HG02981 (cell line): ENCODE data around the gene RANBP9.

Experiments used
- ATAC-seq: cut with Tn5 transposase; IDR thresholded peaks from one replicate; pipeline ENCODE4 v1.9.1; 2021; ENCODE audit warnings: mild to moderate bottlenecking, moderate library complexity; ENCODE audit not compliant: unreplicated experiment

RANBP9 gene

DNA sequence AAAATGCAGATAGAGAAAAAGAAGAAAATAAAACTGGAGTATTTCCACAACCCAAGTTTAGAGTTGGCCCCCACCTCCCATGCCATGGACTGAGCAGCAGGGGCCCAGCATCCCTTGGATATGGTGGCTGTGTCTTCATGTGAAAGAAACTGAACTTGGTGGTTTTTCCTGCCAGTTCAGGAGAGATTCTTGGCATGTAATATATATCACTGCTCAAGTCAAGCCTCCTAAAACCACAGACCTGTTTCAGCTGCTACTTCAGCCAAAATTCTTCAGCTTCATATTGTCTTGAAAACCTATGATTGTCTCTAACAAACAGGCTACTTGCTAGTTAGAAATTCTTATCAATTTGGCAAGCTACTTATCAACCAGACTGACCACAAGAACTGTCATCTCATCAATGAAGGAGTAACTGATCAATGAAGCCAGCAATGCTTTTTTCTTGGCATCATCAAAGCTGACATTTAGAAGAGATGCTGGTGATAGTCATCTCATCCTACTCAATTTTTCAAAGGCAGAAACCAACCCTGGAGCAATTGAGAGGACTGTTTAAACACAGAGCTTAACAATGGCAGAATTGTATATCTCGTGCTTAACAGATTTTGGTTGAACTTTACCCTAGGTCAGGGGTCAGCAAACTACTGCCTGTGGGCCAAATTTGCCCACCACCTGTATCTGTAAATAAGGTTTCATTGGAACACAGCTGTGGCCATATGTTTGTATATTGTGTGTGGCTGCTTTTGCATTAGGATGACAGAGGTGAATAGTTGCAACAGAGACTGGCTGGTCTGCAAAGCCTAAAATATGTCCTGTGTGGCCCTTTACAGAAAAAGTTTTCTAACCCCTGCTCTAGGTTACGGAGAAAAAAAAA, 106.9 kb downstream of the RANBP9 start:
- no peak for ATAC-seq

DNA sequence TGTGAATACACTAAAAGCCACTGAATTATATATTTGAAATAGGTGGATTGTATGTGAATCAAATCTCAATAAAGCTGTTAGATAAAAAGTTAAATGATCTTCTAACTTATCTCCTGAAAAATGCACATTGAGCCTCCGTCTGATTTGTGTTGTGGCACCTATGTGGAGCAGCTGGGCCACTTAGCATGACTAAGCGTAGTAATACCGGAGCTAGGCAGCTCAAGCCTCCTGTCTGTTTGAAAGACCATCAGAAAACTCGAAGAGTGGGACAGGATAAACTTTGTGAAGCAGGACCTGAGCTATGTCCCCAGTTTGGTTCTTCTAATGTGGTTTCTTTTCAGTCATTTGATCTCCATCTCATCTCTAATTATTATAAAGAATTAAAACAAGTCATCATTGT, 107.5 kb downstream of the RANBP9 start:
- ATAC-seq = no peak

DNA sequence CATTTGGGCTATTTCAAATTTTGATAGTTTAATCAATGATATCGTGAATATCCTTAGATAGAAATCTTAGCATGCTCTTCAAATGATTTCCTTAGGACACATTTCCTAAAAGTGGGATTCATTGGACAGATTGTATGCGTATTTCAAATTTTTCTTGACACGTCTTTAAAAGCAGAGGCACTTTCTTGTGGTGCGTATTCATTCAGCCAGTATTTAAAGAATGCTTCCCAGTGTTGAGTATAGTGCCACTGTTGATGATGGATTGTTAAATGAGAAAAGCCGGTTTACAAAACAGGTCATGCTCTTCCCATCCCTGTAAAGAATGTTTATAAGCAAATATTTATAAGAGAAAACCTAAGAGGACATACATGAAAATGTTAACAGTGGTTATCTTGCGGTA, 111.6 kb downstream of the RANBP9 start:
- no peak for ATAC-seq

DNA sequence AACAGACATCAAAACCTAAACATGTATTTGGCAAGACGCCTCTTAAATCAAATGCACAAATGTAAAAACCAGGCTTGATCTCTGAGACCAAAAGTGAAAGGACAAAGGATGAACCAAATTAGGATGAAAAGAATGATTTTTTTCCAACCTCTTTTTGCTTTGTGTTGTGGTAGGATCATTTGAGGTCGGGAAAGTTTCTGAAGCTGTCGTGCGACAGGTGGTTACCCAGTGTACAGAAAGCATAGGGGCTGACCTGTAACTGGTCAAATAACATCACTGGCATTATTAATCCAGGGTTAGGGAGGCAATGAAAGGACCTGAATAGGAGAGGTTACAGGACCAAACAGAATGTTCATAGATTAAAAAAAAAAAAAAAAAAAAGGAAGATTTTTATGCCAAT, 114.6 kb downstream of the RANBP9 start:
- ATAC-seq = no peak

DNA sequence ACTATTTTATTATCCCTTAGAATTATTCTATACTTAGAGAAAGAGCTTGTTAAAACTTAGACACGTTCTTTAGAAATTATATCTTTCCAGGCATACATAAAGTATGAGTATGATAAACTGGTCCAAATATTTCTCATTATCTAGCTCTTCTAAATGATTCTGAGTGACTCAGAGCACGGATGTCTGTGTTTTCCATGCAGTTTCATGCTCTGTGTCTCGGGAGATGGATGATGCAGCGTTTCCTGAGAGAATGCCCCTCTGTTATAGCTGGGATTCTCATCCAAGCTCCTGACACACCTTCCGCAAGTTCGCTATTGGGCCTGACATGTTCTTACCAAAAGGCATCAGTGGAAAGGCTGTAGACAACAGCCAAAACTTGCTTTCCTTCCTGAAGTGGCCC, 117.9 kb downstream of the RANBP9 start:
- ATAC-seq = no peak

DNA sequence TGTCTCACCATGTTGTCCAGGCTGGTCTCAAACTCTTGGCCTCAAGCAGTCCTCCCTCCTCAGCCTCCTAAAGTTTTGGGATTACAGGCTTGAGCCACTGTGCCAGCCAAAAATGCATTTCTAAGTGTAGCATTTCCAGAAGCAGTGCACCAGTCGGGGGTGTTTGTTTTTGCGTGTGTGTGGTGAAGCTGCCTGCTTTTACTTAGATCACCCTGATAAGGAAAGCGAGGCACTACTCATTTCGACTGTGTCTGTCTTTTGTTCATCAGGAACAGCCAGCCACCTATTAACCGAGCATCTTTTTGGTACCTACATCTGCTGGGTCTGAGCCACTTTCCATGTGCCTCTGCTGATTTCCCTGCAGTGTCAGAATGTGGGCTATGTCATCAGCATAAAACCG, 118.5 kb downstream of the RANBP9 start:
- ATAC-seq = no peak

DNA sequence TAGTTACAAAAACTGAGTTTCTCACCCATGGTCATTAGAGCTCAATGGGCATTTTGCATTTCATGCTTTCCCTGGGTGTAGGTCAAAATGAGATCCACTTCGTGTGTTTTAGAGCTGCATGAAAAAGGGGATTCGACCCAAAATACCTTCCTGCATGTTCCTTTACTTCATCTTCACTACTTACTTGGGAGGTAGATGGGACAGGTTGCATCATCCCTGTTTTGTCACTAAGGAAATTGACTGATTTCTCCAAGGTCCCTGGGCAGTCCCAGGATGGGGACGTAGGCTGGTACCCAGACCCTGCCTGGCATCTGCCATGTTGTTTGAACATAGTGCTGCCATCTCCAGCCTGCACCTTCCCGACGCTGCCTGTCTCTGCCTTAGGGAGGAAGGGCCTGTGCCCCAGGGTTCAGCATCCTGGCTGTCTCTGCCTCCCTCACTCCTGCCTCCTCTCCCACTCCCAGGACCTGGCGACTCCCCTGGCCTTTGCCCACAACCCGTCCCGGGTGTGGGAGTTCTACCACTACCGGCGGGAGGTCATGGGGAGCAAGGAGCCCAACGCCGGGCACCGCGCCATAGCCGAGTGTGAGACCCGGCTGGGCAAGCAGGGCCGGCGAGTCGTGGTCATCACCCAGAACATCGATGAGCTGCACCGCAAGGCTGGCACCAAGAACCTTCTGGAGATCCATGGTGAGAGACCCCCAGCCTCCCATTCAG, 120.3 kb downstream of the RANBP9 start:
- no peak for ATAC-seq

DNA sequence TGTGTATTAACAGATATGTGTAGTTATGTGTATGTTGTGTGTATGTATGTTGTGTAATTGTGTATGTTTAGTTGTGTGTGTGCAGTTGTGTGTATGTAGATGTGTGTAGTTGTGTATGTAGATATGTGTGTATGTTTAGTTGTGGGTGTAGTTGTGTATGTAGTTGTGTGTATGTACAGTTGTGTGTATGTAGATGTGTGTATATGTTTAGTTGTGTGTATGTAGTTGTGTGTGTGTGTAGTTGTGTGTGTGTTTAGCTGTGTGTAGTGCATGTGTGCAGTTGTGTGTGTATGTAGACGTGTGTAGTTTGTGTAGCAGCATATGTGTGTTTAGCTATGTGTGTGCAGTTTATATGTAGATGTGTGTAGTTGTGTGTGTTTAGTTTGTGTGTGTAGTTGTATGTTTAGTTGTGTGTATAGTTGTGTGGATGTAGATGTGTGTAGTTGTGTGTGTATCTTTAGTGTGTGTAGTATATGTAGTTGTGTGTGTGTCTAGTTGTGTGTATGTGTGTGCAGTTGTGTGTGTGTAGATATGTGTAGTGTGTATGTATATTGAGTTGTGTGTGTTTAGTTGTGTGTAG, 121.0 kb downstream of the RANBP9 start:
- no peak for ATAC-seq

DNA sequence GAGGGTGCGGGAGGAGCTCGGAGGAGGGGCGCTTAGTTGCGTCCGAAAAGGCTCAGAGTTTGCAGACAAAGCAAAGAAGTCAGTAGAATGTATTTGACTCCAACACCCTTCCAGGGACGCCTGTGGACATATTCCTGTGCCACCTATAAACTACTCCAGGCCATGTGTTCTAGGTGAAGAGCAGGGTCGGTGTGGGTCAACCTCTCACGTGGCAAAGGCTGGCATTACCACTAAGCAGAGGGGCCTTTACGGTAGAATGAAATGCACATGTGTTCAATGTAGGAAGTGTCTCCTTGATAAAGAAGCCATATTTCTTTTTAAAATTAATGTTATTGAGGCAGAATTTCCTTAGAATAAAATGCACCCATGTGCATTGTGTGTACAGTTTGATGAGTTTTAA, 121.8 kb downstream of the RANBP9 start:
- no peak for ATAC-seq

DNA sequence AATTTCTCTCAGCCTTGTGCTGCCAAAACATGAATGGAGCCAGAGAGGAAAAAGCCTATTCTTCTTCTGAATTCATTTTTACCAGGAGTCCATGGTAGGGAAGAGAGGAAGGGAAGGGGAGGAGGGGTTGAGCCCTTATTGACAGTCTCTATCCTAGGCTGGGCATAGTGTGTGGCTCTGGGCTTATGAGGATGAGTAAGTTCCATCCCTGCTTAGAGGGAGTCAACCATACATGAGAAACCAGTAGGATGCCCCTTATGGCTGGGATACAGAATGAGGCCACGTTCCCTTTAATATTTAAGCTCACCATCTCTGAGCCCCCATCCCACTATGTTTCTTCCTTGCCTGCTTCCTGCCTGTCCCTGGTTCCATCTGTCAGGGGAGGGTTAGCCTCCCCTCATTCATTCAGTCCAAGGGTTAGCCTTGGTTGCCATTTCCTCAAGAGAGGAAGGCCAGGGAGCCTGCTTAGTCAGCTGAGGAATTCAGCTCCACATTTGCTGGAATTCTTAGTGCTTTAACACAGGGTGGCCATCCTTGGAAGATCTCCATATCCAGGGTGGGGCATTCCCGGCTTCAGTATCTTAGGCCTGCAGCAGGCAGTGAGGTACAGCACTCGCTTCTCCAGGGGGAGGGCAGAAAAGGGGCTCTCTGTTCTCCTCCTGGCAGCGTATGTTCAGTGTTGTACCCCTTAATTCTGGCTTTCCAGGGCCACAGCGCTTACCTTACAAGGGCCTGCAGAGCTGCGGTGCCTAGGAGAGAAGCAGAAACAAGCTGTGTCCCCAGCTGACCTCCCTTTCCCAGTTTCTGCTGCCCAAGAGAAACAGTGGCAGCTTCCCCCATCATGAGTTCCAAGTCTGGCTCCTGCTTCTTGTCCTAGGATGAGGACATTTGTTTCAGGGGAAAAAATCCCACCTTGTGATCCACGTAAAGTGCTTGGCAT, 124.8 kb downstream of the RANBP9 start:
- ATAC-seq = no peak

DNA sequence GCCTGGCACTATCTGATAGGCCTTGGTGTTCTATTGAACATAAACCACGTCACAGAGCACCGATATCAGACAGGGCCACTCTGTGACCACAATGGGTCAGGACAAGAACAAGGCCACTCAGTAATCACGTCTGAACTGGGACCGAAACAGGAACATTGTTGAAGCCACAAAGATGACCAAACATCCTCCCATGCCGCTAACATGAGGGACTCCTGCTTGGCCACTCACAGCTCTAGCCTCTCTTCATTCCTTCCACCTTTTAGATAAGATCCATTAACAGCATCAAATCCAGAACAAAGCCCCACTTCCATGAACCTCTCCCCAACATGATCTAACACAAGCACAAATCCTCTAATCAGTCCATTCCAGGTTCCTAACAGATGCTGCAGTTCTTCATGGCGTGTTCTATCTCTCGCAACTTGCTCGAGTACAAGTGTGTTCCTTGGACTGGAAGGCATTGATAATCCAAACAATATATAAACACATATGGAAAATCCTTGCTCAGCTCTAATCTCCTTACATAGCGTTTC, 129.9 kb downstream of the RANBP9 start:
- ATAC-seq = no peak

DNA sequence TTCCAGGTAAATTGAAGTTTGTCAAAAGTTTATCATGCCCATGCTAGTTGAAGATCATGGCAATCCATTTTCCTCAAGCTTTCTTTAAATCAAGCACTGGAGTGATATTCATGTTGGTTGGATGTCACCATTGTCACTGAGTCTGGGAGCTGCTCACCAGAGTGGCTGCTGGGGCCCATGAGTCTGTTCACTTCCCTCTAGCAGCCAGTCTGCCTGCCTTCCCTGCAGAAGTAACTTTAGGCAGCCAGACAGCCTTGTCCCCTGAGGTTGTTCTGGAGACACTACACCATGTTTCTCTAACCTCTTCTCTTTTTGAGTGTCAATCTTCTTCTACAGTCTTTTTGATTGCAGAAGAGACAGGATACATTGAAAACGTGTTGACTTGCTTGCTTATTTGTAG, 131.7 kb downstream of the RANBP9 start:
- ATAC-seq = no peak

DNA sequence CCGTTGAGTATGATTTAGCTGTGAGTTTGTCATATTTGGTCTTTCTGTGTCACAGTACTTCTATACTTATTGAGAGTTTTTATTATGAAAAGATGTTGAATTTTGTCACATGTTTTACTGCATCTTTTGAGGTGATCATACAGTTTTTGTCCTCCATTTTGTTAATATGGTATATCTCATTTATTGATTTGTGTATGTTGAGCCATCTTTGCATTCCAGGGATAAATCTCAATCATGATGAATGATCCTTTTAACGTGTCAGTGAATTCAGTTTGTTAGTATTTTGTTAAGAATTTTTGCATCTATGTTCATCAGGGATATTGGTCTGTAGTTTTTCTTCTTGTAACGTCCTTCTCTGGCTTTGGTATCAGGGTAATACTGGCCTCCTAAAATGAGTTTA, 133.7 kb downstream of the RANBP9 start:
- no peak for ATAC-seq

DNA sequence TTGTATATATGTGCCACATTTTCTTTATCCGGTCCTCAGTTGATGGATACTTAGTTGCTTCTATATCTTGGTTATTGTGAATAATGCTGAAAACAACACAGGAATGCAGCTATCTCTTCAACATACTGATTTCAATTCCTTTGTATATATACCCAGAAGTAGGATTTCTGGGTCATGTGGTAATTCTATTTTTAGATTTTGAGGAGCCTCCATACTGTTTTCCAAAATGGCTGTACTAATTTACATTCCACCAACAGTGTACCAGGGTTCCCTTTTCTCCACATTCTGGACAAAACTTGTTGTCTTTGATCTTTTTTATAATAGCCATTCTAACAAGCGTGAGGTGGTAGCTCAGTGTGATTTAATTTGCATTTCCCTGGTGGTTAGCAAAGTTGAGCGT, 135.6 kb downstream of the RANBP9 start:
- no peak for ATAC-seq

DNA sequence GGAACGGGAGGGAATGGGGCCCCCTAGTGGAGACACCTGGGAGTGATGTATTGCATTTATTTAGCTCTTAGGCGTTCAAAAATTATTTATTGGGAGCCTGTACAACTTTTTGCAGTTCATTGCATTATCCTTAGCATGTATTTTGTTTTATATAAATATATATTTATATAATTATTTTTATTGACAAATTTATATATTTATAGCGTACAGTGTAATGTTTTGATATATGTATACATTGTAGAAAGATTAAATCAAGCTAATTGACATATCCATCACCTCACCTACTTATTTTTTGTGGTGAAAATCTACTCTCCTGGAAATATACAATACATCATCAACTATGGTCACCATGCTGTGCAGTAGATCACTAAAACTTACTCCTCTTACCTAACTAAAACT, 136.3 kb downstream of the RANBP9 start:
- no peak for ATAC-seq

DNA sequence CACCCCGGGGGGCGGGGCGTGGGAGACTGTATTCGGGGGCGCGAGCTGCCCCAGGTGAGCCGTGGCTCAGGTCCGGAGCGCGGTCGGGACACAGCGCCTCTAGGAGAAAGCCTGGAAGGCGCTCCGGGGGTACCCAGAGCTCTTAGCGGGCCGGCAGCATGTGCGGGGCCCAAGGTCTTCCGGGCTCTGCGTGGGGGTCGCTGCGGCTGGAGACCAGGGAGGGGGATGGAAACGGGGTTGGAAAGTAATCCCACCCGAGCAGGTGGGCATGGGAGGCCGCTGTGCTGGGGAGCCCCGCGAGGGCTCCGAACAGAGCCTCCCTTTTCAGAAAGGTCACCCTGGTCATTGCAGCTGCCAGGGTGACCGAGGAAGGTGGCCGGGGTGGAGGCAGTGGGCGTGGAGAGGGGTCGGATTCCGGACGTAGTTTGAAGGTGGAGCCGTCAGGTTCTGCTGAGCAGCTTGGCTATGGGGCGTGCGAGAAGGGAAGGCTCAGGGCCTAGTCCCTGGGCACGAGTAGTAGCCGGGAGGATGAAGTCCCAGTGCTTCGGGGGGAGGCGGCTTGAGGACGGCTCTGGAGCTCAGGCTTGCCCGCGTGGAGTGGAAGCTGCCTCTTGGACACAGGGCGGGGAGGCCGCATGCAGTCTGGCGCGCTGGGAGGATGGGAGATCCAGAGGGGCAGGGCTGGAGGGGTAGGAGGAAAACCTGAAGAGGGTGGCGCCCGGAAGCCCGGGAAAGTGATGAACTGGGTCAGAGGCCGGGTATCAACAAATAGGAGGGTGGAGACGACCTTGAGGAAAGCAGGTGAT, 136.9 kb downstream of the RANBP9 start, which contains the start of gene SIRT5:
SIRT5 (plus strand) TSS at position 31 of the 806 bp plus-strand sequence. CDS start 9,510 bp downstream, outside the sequence.
- ATAC-seq = peak; percentile 61

DNA sequence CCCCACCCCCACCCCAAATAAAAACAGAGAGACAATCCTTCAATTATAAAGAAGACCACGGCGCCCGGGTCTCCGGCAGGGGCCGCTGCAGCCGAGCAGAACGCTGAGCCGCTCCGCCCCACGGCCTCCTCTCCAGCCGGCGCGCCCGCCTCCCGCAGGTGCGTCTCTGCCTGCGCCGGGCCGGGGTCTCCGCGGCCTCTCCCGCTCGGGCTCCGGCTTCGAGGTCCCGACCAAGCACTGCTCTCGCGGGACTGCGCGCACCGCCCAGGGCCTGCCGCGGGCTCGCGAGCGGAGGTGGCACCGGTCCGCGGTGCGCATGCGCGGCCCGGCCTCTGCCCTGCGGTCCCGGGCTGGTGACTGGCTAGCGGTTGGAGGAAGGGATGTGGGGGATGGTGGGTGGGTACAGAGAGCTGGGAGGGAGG, 137.5 kb downstream of the RANBP9 start:
- peak; percentile 74 for ATAC-seq

DNA sequence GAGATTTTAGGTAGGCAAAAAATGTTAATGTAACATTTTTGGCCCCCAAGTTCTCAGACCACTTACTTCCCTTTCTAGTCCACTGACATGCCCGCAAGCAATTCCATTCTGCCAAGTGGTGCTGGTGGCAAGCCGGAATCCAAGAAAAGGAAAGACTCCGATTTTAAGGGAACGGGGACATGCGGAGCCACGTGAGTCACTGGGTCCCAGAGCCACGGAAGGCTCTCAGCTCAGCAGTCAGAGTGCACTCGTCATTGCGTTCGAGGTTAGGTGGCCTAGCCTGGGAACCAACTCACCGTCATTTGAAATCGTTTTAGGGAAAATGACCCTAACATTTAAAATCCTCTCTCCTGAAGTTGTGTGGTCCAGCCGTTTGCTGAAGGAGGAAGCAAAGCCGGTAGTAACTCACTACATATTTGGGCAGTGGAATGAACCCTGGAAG, 137.9 kb downstream of the RANBP9 start:
- ATAC-seq = no peak

DNA sequence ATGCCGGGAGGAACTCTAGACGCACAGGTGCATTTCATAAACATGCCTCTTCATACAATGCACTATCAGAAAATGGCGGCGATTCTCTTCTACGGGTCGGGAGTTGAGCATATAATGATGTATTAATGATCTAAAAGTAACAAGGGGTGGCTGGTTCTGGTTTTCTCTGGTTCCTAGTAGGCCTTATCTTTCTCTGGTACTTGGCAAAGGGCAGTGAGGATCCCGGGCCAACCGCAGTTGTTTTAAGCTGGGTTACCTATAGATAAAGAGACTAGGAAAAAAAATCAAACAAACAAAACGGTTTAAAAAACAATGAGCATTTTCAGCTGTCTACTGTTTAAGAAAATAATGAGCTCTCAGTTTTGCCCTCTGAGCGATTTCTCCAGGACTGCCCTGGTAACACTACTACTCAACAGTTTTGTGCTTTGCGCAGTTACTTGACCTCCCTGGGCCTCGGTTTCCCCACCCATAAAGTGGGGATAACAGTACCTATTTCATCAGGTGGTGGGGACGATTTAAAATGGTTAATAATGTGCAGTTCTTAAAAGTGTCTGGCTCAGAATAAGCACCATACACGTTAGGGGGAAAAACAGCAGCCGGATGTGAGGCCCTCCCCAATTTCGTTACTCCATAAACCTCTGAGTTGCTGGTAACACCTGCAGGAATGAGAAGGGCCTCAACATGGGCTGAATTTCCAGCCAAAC, 138.5 kb downstream of the RANBP9 start:
- no peak for ATAC-seq
